ENCODE data around the gene ACER1. TPM values are rescaled to one million over a fixed set of nuclear protein-coding genes. Genes with fewer than 3 reads are reported as not detected.

The ACER1 gene
- total and polyA plus RNA-seq, 2 of the 13 experiments (the other 11 are each of a cell fraction or from before 2014, with no cell fraction given), result not detected

DNA sequence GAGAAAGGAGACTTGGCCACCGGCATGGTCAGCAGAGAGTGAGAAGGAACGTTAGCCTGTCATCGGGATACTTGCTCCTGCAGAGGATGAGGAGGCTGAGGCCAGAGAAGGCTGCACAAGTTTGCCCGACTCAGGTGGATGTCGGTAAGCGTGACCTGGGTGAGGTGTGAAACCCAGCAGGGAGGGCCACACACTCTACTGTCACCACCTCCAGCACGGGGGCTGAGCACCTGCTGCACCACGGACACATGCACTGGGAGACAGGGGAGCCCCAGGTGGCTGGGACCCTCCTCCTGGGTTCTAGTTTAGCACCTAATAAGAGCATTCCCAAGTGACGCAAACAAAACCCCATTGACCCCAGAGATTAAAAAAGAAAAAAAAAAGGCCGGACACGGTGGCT, 70.9 kb downstream of the ACER1 start (continued):
- TF ChIP-seq, protein P1, sequence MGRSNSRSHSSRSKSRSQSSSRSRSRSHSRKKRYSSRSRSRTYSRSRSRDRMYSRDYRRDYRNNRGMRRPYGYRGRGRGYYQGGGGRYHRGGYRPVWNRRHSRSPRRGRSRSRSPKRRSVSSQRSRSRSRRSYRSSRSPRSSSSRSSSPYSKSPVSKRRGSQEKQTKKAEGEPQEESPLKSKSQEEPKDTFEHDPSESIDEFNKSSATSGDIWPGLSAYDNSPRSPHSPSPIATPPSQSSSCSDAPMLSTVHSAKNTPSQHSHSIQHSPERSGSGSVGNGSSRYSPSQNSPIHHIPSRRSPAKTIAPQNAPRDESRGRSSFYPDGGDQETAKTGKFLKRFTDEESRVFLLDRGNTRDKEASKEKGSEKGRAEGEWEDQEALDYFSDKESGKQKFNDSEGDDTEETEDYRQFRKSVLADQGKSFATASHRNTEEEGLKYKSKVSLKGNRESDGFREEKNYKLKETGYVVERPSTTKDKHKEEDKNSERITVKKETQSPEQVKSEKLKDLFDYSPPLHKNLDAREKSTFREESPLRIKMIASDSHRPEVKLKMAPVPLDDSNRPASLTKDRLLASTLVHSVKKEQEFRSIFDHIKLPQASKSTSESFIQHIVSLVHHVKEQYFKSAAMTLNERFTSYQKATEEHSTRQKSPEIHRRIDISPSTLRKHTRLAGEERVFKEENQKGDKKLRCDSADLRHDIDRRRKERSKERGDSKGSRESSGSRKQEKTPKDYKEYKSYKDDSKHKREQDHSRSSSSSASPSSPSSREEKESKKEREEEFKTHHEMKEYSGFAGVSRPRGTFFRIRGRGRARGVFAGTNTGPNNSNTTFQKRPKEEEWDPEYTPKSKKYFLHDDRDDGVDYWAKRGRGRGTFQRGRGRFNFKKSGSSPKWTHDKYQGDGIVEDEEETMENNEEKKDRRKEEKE (IDR thresholded peaks at IDR 0.05), result no peak
- no peak for TF ChIP-seq ZNF75D (CRISPR knock-in tag; IDR thresholded peaks at IDR 0.05; ENCODE audit: borderline replicate concordance)
- no peak for TF ChIP-seq PAWR (CRISPR knock-in tag; IDR thresholded peaks at IDR 0.05; ENCODE audit: borderline replicate concordance)
- TF ChIP-seq ZFP90 (CRISPR knock-in tag; IDR thresholded peaks at IDR 0.05; ENCODE audit: borderline replicate concordance), result no peak
- no peak for TF ChIP-seq RFXANK (CRISPR knock-in tag; IDR thresholded peaks at IDR 0.05)

DNA sequence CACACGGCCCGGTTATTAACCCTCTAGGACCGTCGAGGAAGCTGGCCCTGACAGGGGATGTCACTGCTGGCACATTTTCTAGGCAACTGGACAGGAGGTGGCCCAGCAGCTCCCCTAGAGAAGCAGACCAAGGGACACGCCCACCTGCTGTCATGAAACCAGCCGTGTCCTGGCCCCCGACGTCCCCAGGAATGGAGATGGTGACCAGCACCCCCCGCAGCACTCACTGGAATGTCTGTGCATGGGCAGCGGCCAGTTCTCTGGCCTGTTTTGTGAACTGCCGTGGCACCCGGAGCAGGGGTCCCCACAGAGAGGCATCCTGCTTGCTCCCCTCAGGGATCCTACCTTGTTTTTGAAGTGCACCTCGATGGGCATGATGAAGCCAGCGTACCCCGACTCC, 71.5 kb downstream of the ACER1 start:
- no peak overlapping the region for H3K4me3 ChIP-seq (replicated peaks in 1 of 3; ENCODE audit: insufficient read depth in 1 of 3, low read depth in 2 of 3, low read length in 3 of 3)
- intact Hi-C loops (cut with micrococcal nuclease; ENCODE audit: unreplicated experiment), result no loop called here
- no peaks in the 10 kb centered on the region for H3K27me3 ChIP-seq (ENCODE audit: control insufficient read depth in 1 of 2, insufficient read depth in 2 of 2, low read length in 2 of 2)
- H3K9me3 ChIP-seq (ENCODE audit: low read length), result no peaks in the 10 kb centered on the region
- 0 out of 2 replicates have a peak, but pooled peaks cover 8% of the 10 kb centered on the region for H3K4me1 ChIP-seq (ENCODE audit: insufficient read depth, low read length)
- H2AFZ ChIP-seq (ENCODE audit: low read length), result no peak overlapping the region
- H4K20me1 ChIP-seq (ENCODE audit: insufficient read depth, low read length), result peaks cover 7% of the 10 kb centered on the region; the same call in 1 of the 2 replicates
- ChIA-PET POLR2A (no interaction called here), CTCF (ENCODE audit: low intra/inter-chr PET ratio, low total read pairs) (no interaction called here)
- BruUV-seq (replicated peaks), result no TSS peak
- in situ Hi-C loops (cut with HindIII; ENCODE audit: extremely low pct_ligation_motif_present, low pct_unique_long_range_greater_than_20kb), result no loop called here
- H3K79me2 ChIP-seq (ENCODE audit: insufficient read depth, low read length), result peaks cover 23% of the 10 kb centered on the region
- WGBS (ENCODE audit: low lambda C conversion rate), result 98% methylated on average over 7 of the region's 15 CpGs
- ATAC-seq (no peak), DNase-seq (ENCODE audit: low spot score) (no peak), FAIRE-seq (no peak)
- H3K9ac ChIP-seq (ENCODE audit: insufficient read depth, low read depth, low read length), result no peak overlapping the region
- no peak overlapping the region for H3K27ac ChIP-seq (ENCODE audit: extremely low read length, insufficient read depth, low read length)
- H3K4me2 ChIP-seq (ENCODE audit: low read depth, low read length), result no peak overlapping the region
- H3K36me3 ChIP-seq (replicated peaks in 1 of 2; ENCODE audit: control insufficient read depth in 1 of 2, insufficient read depth in 2 of 2, low read length in 2 of 2), result peaks cover 24 to 66% of the 10 kb centered on the region in 2 experiments; a peak in 4 of 5 replicates
- TF ChIP-seq FOXC1 (CRISPR knock-in tag; IDR thresholded peaks at IDR 0.05; ENCODE audit: borderline replicate concordance) (no peak), ZBTB7B (CRISPR knock-in tag; IDR thresholded peaks at IDR 0.05) (no peak), MIER3 (CRISPR knock-in tag; IDR thresholded peaks at IDR 0.05; ENCODE audit: borderline replicate concordance) (no peak), RFXAP (CRISPR knock-in tag; IDR thresholded peaks at IDR 0.05; ENCODE audit: borderline replicate concordance) (no peak), GATAD2A (CRISPR knock-in tag; IDR thresholded peaks at IDR 0.05) (no peak), ZNF589 (CRISPR knock-in tag; conservative IDR thresholded peaks at IDR 0.05) (no peak), ZBTB20 (CRISPR knock-in tag; IDR thresholded peaks at IDR 0.05; ENCODE audit: borderline replicate concordance, low read depth) (no peak), E2F5 (CRISPR knock-in tag; conservative IDR thresholded peaks at IDR 0.05) (no peak), RFXANK (CRISPR knock-in tag; IDR thresholded peaks at IDR 0.05) (no peak), CHD4 (IDR thresholded peaks at IDR 0.05; ENCODE audit: borderline replicate concordance, low read length) (no peak), ZNF180 (CRISPR knock-in tag; IDR thresholded peaks at IDR 0.05; ENCODE audit: borderline replicate concordance, low read depth) (no peak)
- TF ChIP-seq, protein P2, sequence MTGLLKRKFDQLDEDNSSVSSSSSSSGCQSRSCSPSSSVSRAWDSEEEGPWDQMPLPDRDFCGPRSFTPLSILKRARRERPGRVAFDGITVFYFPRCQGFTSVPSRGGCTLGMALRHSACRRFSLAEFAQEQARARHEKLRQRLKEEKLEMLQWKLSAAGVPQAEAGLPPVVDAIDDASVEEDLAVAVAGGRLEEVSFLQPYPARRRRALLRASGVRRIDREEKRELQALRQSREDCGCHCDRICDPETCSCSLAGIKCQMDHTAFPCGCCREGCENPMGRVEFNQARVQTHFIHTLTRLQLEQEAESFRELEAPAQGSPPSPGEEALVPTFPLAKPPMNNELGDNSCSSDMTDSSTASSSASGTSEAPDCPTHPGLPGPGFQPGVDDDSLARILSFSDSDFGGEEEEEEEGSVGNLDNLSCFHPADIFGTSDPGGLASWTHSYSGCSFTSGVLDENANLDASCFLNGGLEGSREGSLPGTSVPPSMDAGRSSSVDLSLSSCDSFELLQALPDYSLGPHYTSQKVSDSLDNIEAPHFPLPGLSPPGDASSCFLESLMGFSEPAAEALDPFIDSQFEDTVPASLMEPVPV (CRISPR knock-in tag; IDR thresholded peaks at IDR 0.05), result no peak
- TF ChIP-seq, protein P3, sequence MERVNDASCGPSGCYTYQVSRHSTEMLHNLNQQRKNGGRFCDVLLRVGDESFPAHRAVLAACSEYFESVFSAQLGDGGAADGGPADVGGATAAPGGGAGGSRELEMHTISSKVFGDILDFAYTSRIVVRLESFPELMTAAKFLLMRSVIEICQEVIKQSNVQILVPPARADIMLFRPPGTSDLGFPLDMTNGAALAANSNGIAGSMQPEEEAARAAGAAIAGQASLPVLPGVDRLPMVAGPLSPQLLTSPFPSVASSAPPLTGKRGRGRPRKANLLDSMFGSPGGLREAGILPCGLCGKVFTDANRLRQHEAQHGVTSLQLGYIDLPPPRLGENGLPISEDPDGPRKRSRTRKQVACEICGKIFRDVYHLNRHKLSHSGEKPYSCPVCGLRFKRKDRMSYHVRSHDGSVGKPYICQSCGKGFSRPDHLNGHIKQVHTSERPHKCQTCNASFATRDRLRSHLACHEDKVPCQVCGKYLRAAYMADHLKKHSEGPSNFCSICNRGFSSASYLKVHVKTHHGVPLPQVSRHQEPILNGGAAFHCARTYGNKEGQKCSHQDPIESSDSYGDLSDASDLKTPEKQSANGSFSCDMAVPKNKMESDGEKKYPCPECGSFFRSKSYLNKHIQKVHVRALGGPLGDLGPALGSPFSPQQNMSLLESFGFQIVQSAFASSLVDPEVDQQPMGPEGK (CRISPR knock-in tag; IDR thresholded peaks at IDR 0.05), result no peak
